GM23248 (cell line): ENCODE results near the gene MBD4. TPM values are rescaled to one million over a fixed set of nuclear protein-coding genes. Genes with fewer than 3 reads are reported as not detected.
"Not testable (repeated sequence)": the region's sequence is repeated elsewhere in the genome, so short reads cannot be mapped to it uniquely, and the experiment has no call there.

Experiments used
- DNase-seq: peaks from one replicate; pipeline ENCODE4 v3.0.0-alpha.2; 2015
- H2AFZ ChIP-seq: fragments of 200-600 bp; sonication (generic); 2 replicates; pipeline ENCODE4 v1.6.1; 2016; ENCODE audit warnings: antibody characterized with exemption
- H3F3A ChIP-seq: fragments of 200-600 bp; sonication (generic); 2 replicates; pipeline ENCODE4 v1.6.1; 2016; ENCODE audit warnings: mild to moderate bottlenecking, antibody characterized with exemption, mixed run types; ENCODE audit not compliant: insufficient read depth
- H3K27ac ChIP-seq: fragments of 200-600 bp; sonication (generic); 2 replicates; pipeline ENCODE4 v1.5.1; 2016; ENCODE audit warnings: mild to moderate bottlenecking
- H3K27me3 ChIP-seq: fragments of 200-600 bp; sonication (generic); replicated peaks from 2 replicates; pipeline ENCODE4 v1.6.1; 2016; ENCODE audit warnings: mild to moderate bottlenecking; ENCODE audit not compliant: insufficient read depth
- H3K36me3 ChIP-seq: fragments of 200-600 bp; sonication (generic); 2 replicates; pipeline ENCODE4 v1.6.1; 2016; ENCODE audit warnings: low read depth, mild to moderate bottlenecking
- H3K4me1 ChIP-seq: fragments of 200-600 bp; sonication (generic); 2 replicates; pipeline ENCODE4 v1.6.1; 2016; ENCODE audit warnings: mild to moderate bottlenecking; ENCODE audit not compliant: insufficient read depth
- H3K4me2 ChIP-seq: fragments of 200-600 bp; sonication (generic); one replicate; pipeline ENCODE4 v1.6.1; 2016; ENCODE audit warnings: mild to moderate bottlenecking; ENCODE audit not compliant: unreplicated experiment
- H3K4me3 ChIP-seq: fragments of 200-600 bp; sonication (generic); 2 replicates; pipeline ENCODE4 v1.5.1; 2016; ENCODE audit warnings: mild to moderate bottlenecking
- H3K79me2 ChIP-seq: fragments of 200-600 bp; sonication (generic); 2 replicates; pipeline ENCODE4 v1.6.1; 2016; ENCODE audit warnings: mild to moderate bottlenecking; ENCODE audit not compliant: insufficient read depth
- H3K9ac ChIP-seq: fragments of 200-600 bp; sonication (generic); 2 replicates; pipeline ENCODE4 v1.6.1; 2016; ENCODE audit warnings: mild to moderate bottlenecking
- H3K9me2 ChIP-seq: fragments of 200-600 bp; sonication (generic); 2 replicates; pipeline ENCODE4 v1.6.1; 2016; ENCODE audit warnings: mixed run types, mild to moderate bottlenecking, moderate library complexity; ENCODE audit not compliant: insufficient read depth
- H3K9me3 ChIP-seq: fragments of 200-600 bp; sonication (generic); one replicate; pipeline ENCODE4 v1.6.1; 2017; ENCODE audit warnings: low read depth
- H4K20me1 ChIP-seq: fragments of 200-600 bp; sonication (generic); 2 replicates; pipeline ENCODE4 v1.6.0; 2016; ENCODE audit not compliant: insufficient read depth
- EZH2 ChIP-seq: fragments of 200-600 bp; sonication (generic); IDR thresholded peaks from 2 replicates; pipeline ENCODE4 v1.6.1; 2018; ENCODE audit warnings: antibody characterized with exemption, mild to moderate bottlenecking; ENCODE audit not compliant: insufficient read depth, poor library complexity, severe bottlenecking
- EZH2phosphoT487 ChIP-seq: fragments of 200-600 bp; sonication (generic); IDR thresholded peaks from 2 replicates; pipeline ENCODE4 v1.6.1; 2018; ENCODE audit warnings: antibody characterized with exemption, moderate library complexity, mild to moderate bottlenecking, low read depth; ENCODE audit not compliant: insufficient read depth
- WGBS, 2 experiments: methylation state at CpG; one replicate each; pipeline ENCODE4 v1.1.6; 2015 to 2017; ENCODE audit warnings: low lambda C conversion rate in 2 of 2, low coverage in 1 of 2; ENCODE audit errors: missing lambda C conversion rate in 2 of 2; 5-methylcytosine and 5-hydroxymethylcytosine counted together
- in situ Hi-C: fragments of 300-500 bp; cut with MboI; formaldehyde crosslinking; loops from 2 replicates; pipeline ENCODE4 v1.15.0; 2020
- polyA plus RNA-seq: library from polyadenylated mRNA; unstranded; fragments of >200 nt; fragmentation: Nextera tagmentation; extraction: Ambion mirVana; gene quantifications from 2 replicates; pipeline ENCODE4 v1.2.1, GENCODE V29; 2016
- small RNA-seq: library from RNA; depleted of rRNA; stranded (forward); fragments of <200 nt; gene quantifications from one replicate; pipeline ENCODE3, GENCODE V24; 2014; ENCODE audit warnings: low read depth, low replicate concordance
- total RNA-seq: library from RNA; depleted of rRNA; stranded (reverse); fragments of >200 nt; shearing (Covaris generic); gene quantifications from 2 replicates; pipeline ENCODE4 v1.2.3, GENCODE V29; 2014; rRNA removed

The MBD4 gene
- total and polyA plus RNA-seq, 2 experiments from 2014 or later, result 27.2 to 36.8 TPM

DNA sequence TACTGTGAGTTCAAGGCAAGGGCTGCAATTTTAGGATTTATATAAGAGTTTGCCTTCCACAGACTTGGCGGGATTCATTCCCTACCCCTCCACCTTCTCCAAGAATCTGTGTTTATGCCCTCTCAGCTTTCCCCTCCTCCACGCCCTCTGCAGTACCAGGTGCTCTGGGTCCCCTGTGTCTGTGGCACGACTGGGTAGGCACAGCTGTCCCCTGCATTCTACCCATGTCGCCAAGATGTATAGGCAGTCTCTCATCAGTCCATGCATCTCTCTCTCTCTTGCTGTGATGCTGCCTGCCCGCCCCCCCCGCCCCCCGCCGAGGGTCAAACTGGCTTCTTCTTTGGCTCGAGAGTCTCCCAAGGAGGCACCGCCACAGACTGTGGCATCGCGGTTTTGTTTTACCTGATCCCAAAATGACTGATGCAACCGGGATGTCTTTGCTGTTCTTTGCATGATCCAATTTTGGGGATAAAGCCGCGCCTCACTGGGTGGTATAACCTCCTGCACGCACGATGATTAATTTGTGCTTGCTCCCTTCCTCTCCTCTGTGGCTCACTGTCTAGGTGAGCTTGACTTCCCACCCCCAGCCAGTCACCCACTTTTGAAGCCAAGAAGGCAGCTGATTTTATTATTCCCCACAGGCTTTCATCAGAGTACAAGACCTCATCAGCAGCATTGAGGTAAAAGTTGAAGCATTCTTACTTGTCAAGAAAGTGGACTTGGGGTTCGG is 55.0 kb downstream of the MBD4 start:
- WGBS, 2 experiments, result 63 to 65% methylated on average over 17 to 18 of the region's 18 CpGs
- Histone ChIP-seq H3F3A (peaks cover 14% of the 10 kb centered on the region), H3K36me3 (0 out of 2 replicates have a peak, but pooled peaks cover 4% of the 10 kb centered on the region), H2AFZ (no peak overlapping the region), H3K79me2 (no peaks in the 10 kb centered on the region), H3K27me3 (no peaks in the 10 kb centered on the region), H4K20me1 (no peaks in the 10 kb centered on the region), H3K9ac (no peak overlapping the region), H3K27ac (no peak overlapping the region), H3K9me2 (no peaks in the 10 kb centered on the region), H3K9me3 (no peaks in the 10 kb centered on the region), H3K4me2 (no peak overlapping the region), H3K4me1 (peaks cover 15% of the 10 kb centered on the region), H3K4me3 (no peak overlapping the region)
- TF ChIP-seq EZH2, result no peak
- no peak for TF ChIP-seq EZH2phosphoT487
- in situ Hi-C loops, result no loop called here
- DNase-seq, result no peak

GRCh38 chr3:129384103-129384502 is 55.6 kb downstream of the MBD4 start:
- H4K20me1 ChIP-seq, H3K9me3 ChIP-seq, H3K27me3 ChIP-seq, H3K79me2 ChIP-seq, DNase-seq, H3F3A ChIP-seq, H3K27ac ChIP-seq, H3K4me2 ChIP-seq, H3K4me3 ChIP-seq, in situ Hi-C loops, H3K4me1 ChIP-seq, H3K9ac ChIP-seq, H3K36me3 ChIP-seq, H3K9me2 ChIP-seq, H2AFZ ChIP-seq: not testable (repeated sequence)
- 92 to 100% methylated on average over 5 of the region's 5 CpGs for WGBS, 2 experiments

- Histone ChIP-seq H3K4me1 (peaks cover 3% of the 10 kb centered on the region), H3F3A (0 out of 2 replicates have a peak, but pooled peaks cover 4% of the 10 kb centered on the region), H3K9me2 (no peaks in the 10 kb centered on the region), H3K27me3 (no peaks in the 10 kb centered on the region), H3K27ac (no peak overlapping the region), H3K9ac (no peak overlapping the region), H3K4me3 (no peak overlapping the region), H3K36me3 (no peaks in the 10 kb centered on the region), H3K9me3 (no peaks in the 10 kb centered on the region), H4K20me1 (no peaks in the 10 kb centered on the region), H3K4me2 (no peak overlapping the region), H2AFZ (no peak overlapping the region), H3K79me2 (no peaks in the 10 kb centered on the region)
- DNase-seq, result peak; percentile 82
- TF ChIP-seq EZH2phosphoT487 (no peak), EZH2 (no peak)
- in situ Hi-C loops, result no loop called here
- WGBS, 2 experiments, result 24 to 36% methylated on average over 6 of the region's 6 CpGs
Observed at GRCh38 chr3:129383292-129383860, 56.4 kb downstream of the MBD4 start.

GRCh38 chr3:129382366-129382765 is 57.4 kb downstream of the MBD4 start:
- in situ Hi-C loops, result no loop called here
- Histone ChIP-seq H3K36me3 (no peaks in the 10 kb centered on the region), H3K4me1 (no peaks in the 10 kb centered on the region), H3K4me3 (no peak overlapping the region), H3K27ac (no peak overlapping the region), H3K79me2 (no peaks in the 10 kb centered on the region), H3K9me2 (no peaks in the 10 kb centered on the region), H3K4me2 (no peak overlapping the region), H3K9ac (no peak overlapping the region), H3F3A (no peaks in the 10 kb centered on the region), H2AFZ (no peak overlapping the region), H4K20me1 (no peaks in the 10 kb centered on the region), H3K27me3 (no peaks in the 10 kb centered on the region), H3K9me3 (no peaks in the 10 kb centered on the region)
- TF ChIP-seq EZH2phosphoT487 (no peak), EZH2 (no peak)
- peak; percentile 19 for DNase-seq
- WGBS, 2 experiments, result 69 to 73% methylated on average over 2 of the region's 2 CpGs

Small RNA genes lying within 50 kb of the gene (small RNA-seq; reads per million reads assigned to genes)
- gene SNORA7B, result 1.8 reads per million, percentile 63 among the genes with 10 or more reads in this experiment

Other genes with a start within 250 kb of the MBD4 start
- gene COPG1, start 190.3 kb downstream of the MBD4 start, total RNA-seq, result 298 and 328 TPM in 2 replicates
- 254 and 265 TPM in 2 replicates for gene COPG1, start 190.3 kb downstream of the MBD4 start, polyA plus RNA-seq
- 10.6 and 12.5 TPM in 2 replicates for gene HMCES, start 161.1 kb downstream of the MBD4 start, total RNA-seq
- 33.2 and 33.5 TPM in 2 replicates for gene HMCES, start 161.1 kb downstream of the MBD4 start, polyA plus RNA-seq
- not detected in 2 replicates for gene EFCAB12, start 11.3 kb downstream of the MBD4 start, total RNA-seq
- gene EFCAB12, start 11.3 kb downstream of the MBD4 start, polyA plus RNA-seq, result not detected in 2 replicates
- gene IFT122, start 276 bp upstream of the MBD4 start, total RNA-seq, result 16.3 and 25.4 TPM in 2 replicates
- gene IFT122, start 276 bp upstream of the MBD4 start, polyA plus RNA-seq, result 13.5 and 16.1 TPM in 2 replicates
- gene RHO, start 88.7 kb upstream of the MBD4 start, total RNA-seq, result not detected in 2 replicates
- not detected in 2 replicates for gene RHO, start 88.7 kb upstream of the MBD4 start, polyA plus RNA-seq
- gene H1-8, start 103.2 kb upstream of the MBD4 start, total RNA-seq, result not detected in 2 replicates
- not detected in 2 replicates for gene H1-8, start 103.2 kb upstream of the MBD4 start, polyA plus RNA-seq
- gene PLXND1, start 166.7 kb upstream of the MBD4 start, total RNA-seq, result 67.2 and 83.0 TPM in 2 replicates
- gene PLXND1, start 166.7 kb upstream of the MBD4 start, polyA plus RNA-seq, result 35.7 and 37.4 TPM in 2 replicates